HUES48 (cell line): Measurements from ENCODE around the gene HLA-E.

Experiments used
- H3K27ac ChIP-seq: one replicate; pipeline ENCODE4 v1.7.0; 2013; ENCODE audit warnings: low read depth, low read length, inconsistent platforms
- H3K27me3 ChIP-seq: 2 replicates; pipeline ENCODE4 v1.6.1; 2013; ENCODE audit warnings: mild to moderate bottlenecking, low read length; ENCODE audit not compliant: control insufficient read depth, insufficient read depth
- H3K36me3 ChIP-seq: 2 replicates; pipeline ENCODE4 v1.6.1; 2013; ENCODE audit warnings: low read length; ENCODE audit not compliant: control insufficient read depth, insufficient read depth
- H3K4me1 ChIP-seq: 2 replicates; pipeline ENCODE4 v1.6.1; 2013; ENCODE audit warnings: mild to moderate bottlenecking, low read length; ENCODE audit not compliant: control insufficient read depth, insufficient read depth
- H3K4me3 ChIP-seq: 2 replicates; pipeline ENCODE4 v1.5.1; 2013; ENCODE audit warnings: mild to moderate bottlenecking, low read depth, low read length
- H3K9ac ChIP-seq: 2 replicates; pipeline ENCODE4 v1.6.1; 2013; ENCODE audit warnings: mild to moderate bottlenecking, low read depth, low read length, moderate library complexity
- H3K9me3 ChIP-seq: 2 replicates; pipeline ENCODE4 v1.6.1; 2013; ENCODE audit warnings: low read length; ENCODE audit not compliant: control insufficient read depth, insufficient read depth

HLA-E gene

GRCh38 chr6:30489081-30490025 is at the start of gene HLA-E:
Gene HLA-E, plus strand, starts transcription at chr6:30489509. Its CDS starts 23 bp downstream, at chr6:30489532.
- peak within 1 kb of the TSS; percentile 84 for H3K4me3 ChIP-seq
- no peaks in the 10 kb centered on the region for H3K27me3 ChIP-seq
- H3K9ac ChIP-seq, result peak within 1 kb of the TSS; percentile 36; the same call in 1 of the 2 replicates
- H3K9me3 ChIP-seq, result no peaks in the 10 kb centered on the region
- H3K4me1 ChIP-seq, result peaks cover 3% of the 10 kb centered on the region; the same call in 1 of the 2 replicates
- H3K27ac ChIP-seq, result peak within 1 kb of the TSS; percentile 76
- peaks cover 23% of the 10 kb centered on the region for H3K36me3 ChIP-seq

- Histone ChIP-seq H3K27me3 (peaks cover 74% of the 10 kb centered on the region), H3K9me3 (no peaks in the 10 kb centered on the region), H3K4me3 (no peak overlapping the region), H3K9ac (no peak overlapping the region), H3K27ac (no peak overlapping the region), H3K4me1 (no peaks in the 10 kb centered on the region), H3K36me3 (no peaks in the 10 kb centered on the region)
These were observed 48.1 kb upstream of the HLA-E start for GRCh38 chr6:30441171-30441570.

GRCh38 chr6:30443657-30444450 is 45.5 kb upstream of the HLA-E start:
- H3K36me3 ChIP-seq, result no peaks in the 10 kb centered on the region
- H3K4me1 ChIP-seq, result no peaks in the 10 kb centered on the region
- no peaks in the 10 kb centered on the region for H3K9me3 ChIP-seq
- H3K27ac ChIP-seq, result no peak overlapping the region
- H3K9ac ChIP-seq, result no peak overlapping the region
- H3K27me3 ChIP-seq, result peaks cover 84% of the 10 kb centered on the region
- H3K4me3 ChIP-seq, result peak overlapping the region; percentile 27

DNA sequence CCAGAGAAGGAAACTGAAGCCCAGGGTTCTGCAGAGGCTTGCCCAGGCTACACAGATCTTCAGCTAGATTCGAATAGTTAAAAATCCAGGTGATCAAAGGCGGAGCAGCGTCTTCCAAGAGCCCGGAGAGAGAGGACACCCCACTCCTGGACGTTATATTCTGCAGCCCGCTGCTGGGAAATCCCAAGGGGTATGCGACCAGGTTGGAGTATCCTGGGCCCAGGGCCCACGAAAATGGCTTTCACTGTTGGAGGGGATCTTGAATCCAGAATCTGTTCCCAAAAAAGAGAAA is 44.9 kb upstream of the HLA-E start:
- Histone ChIP-seq H3K9me3 (no peaks in the 10 kb centered on the region), H3K27ac (no peak overlapping the region), H3K4me1 (no peaks in the 10 kb centered on the region), H3K4me3 (peak overlapping the region; percentile 27), H3K9ac (no peak overlapping the region), H3K27me3 (peaks cover 84% of the 10 kb centered on the region), H3K36me3 (no peaks in the 10 kb centered on the region)

DNA sequence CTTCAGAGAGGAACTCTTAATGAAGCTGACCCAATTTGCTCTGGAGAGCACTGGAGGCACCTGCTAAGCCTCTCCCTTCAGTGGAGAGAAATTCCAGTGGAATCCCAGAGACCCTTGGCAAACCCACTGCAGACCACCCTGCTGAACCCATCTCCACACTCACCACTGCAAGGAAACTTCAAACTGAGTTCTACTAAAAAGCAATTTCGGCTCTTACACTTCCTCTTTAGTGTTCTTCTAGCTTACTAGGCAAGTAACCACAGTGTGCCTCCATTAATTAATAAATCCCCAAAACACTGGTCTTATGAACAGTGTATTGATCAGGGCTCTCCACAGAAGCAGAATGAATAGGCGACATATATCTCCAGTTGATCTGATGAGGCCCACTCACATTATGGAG is 43.0 kb upstream of the HLA-E start:
- Histone ChIP-seq H3K9me3 (no peaks in the 10 kb centered on the region), H3K4me1 (peaks cover 4% of the 10 kb centered on the region; the same call in 1 of the 2 replicates), H3K36me3 (no peaks in the 10 kb centered on the region), H3K9ac (no peak overlapping the region), H3K27ac (no peak overlapping the region), H3K4me3 (no peak overlapping the region), H3K27me3 (peaks cover 85% of the 10 kb centered on the region)

DNA sequence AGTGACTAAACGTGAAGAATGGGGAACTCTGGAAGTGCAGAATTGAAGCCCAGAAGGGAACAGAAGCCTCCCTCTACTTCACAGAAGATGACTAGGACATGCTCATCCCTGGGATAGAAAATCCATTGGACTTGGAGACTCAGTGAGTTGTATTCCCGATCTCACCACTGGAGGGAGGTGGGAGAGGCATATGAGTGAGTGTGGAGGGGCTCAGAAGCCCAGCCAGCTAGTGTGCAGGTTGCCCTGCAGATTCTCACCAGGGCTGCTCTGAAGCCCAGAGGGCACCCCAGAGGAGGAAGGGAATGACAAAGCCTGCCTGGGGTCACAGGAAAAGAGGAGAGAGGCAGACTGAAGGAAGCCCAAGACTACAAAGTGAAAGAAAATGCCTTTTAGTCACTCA is 42.1 kb upstream of the HLA-E start:
- Histone ChIP-seq H3K4me1 (peaks cover 4% of the 10 kb centered on the region; the same call in 1 of the 2 replicates), H3K27ac (no peak overlapping the region), H3K4me3 (no peak overlapping the region), H3K9me3 (no peaks in the 10 kb centered on the region), H3K9ac (no peak overlapping the region), H3K36me3 (no peaks in the 10 kb centered on the region), H3K27me3 (peaks cover 85% of the 10 kb centered on the region)

GRCh38 chr6:30450548-30450908 is 38.8 kb upstream of the HLA-E start:
- no peak overlapping the region for H3K27ac ChIP-seq
- H3K27me3 ChIP-seq, result peaks cover 84% of the 10 kb centered on the region
- H3K4me1 ChIP-seq, result peaks cover 4% of the 10 kb centered on the region; the same call in 1 of the 2 replicates
- no peaks in the 10 kb centered on the region for H3K36me3 ChIP-seq
- no peak overlapping the region for H3K4me3 ChIP-seq
- H3K9ac ChIP-seq, result no peak overlapping the region
- H3K9me3 ChIP-seq, result no peaks in the 10 kb centered on the region

- Histone ChIP-seq H3K9me3 (no peaks in the 10 kb centered on the region), H3K27ac (no peak overlapping the region), H3K4me1 (peaks cover 4% of the 10 kb centered on the region; the same call in 1 of the 2 replicates), H3K9ac (no peak overlapping the region), H3K4me3 (no peak overlapping the region), H3K27me3 (peaks cover 83% of the 10 kb centered on the region), H3K36me3 (no peaks in the 10 kb centered on the region)
These were observed 38.1 kb upstream of the HLA-E start for GRCh38 chr6:30450909-30451841.

GRCh38 chr6:30452736-30453507 is 36.4 kb upstream of the HLA-E start:
- Histone ChIP-seq H3K4me3 (no peak overlapping the region), H3K27me3 (peaks cover 85% of the 10 kb centered on the region), H3K4me1 (peaks cover 4% of the 10 kb centered on the region; the same call in 1 of the 2 replicates), H3K27ac (no peak overlapping the region), H3K36me3 (no peaks in the 10 kb centered on the region), H3K9ac (no peak overlapping the region), H3K9me3 (no peaks in the 10 kb centered on the region)
